GM13977 (cell line): ENCODE data around the gene TIMM13.

ENCODE experiments used
- DNase-seq: peaks from one replicate; pipeline ENCODE4 v3.0.0; 2012; ENCODE audit warnings: low spot score
- in situ Hi-C: fragments of 300-500 bp; cut with MboI; formaldehyde crosslinking; loops from one replicate; pipeline ENCODE4 v1.12.0; 2022; ENCODE audit warnings: low sequenced_read_pairs, low pct_unique_long_range_greater_than_20kb, mixed read lengths, inconsistent platforms; ENCODE audit not compliant: unreplicated experiment
- TF ChIP-seq, protein P1 (sequence below): IDR thresholded peaks from 2 replicates; pipeline ENCODE4 v1.5.1; 2012; ENCODE audit warnings: mild to moderate bottlenecking, control low read depth; ENCODE audit not compliant: insufficient read depth; ENCODE audit errors: extremely low read depth, missing control alignments

Gene TIMM13

DNA sequence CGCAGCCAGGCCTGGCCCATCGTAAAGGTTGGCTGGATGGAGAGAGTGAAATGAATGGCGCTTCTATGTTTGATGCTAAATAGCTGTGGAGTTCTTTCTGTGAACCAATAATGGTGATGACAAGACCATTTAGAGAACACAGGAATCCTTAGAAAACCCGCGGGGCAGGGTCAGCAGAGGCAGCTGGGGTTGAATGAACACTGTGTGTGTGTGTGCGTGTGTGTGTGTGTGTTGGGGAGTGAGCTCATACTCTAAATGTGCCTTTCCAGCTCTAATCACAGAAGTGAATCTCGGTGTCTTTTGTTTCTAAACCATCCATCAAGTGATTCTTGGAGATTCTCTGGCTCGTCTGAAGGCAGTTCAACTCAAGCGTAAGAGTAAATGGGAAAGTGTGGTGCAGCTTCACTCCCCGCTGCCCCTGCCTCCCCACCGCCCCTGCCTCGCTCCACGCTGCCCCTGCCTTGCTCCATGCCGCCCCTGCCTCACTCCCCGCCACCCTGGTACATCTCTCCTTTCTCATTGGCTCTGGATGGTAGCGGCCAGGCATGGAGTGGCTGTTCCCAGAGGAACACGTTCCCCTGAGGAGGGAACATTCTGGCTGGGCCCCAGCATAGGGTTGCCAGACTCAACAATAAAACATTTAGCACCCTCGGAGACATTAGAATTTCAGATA lies 46.1 kb downstream of the TIMM13 start:
- no peak for DNase-seq
- TF ChIP-seq, protein P1, sequence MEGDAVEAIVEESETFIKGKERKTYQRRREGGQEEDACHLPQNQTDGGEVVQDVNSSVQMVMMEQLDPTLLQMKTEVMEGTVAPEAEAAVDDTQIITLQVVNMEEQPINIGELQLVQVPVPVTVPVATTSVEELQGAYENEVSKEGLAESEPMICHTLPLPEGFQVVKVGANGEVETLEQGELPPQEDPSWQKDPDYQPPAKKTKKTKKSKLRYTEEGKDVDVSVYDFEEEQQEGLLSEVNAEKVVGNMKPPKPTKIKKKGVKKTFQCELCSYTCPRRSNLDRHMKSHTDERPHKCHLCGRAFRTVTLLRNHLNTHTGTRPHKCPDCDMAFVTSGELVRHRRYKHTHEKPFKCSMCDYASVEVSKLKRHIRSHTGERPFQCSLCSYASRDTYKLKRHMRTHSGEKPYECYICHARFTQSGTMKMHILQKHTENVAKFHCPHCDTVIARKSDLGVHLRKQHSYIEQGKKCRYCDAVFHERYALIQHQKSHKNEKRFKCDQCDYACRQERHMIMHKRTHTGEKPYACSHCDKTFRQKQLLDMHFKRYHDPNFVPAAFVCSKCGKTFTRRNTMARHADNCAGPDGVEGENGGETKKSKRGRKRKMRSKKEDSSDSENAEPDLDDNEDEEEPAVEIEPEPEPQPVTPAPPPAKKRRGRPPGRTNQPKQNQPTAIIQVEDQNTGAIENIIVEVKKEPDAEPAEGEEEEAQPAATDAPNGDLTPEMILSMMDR, result no peak
- in situ Hi-C loops, result no loop called here

DNA sequence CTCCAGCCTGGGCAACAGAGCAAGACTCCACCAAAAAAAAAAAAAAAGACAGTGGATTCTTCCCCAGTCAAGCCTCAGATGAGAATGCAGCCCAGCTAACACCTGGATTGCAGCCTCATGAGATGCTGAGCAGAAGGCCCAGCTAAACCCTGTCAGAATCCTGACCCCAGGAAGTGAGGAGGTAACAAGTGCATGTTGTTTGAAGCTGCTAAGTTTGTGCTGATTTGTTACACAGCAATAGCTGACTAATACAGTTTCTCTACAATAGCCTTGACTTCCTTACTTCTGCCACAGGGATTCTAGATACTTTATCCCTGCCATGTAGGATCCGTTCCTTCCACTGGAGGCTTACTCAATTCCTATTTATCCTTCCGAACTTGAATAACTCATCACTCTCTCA lies 46.8 kb downstream of the TIMM13 start:
- DNase-seq, result no peak
- TF ChIP-seq, protein P1, result no peak
- in situ Hi-C loops, result no loop called here

DNA sequence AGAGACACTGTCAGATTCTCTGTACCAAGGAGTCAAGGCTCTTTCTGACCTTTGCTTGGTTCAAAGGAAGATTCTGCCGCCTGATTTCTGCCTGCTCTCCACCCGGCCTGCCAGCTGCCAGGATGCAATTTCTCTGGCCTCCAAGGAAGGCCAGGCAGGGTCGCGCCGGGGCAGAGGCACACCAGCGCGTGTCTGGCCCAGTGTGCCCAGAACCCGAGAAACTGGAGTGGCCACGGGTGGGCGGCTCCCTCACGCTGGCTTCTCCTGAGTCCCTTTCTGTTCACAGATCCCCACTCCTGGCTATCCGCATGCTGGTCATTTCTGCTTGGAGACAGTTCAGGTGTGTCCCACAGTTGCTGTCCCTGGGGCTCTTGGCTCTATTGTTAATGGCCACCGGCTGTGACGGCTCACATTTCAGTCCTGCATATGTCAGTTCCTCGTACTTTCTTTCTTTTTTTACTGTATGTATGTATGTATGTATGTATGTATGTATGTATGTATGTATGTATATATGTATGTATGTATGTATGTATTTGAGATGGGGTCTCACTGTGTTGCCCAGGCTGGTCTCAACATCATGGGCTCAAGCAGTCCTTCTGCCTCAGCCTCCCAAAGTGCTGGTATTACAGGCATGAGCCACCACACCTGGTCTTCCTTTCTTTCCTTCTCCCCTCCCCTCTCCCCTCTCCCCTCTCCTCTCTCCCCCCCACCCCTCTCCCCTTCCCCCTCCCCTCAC lies 50.4 kb downstream of the TIMM13 start:
- in situ Hi-C loops, result no loop called here
- DNase-seq, result no peak
- TF ChIP-seq, protein P1, result no peak
